Neural cell (in vitro differentiated cells): ENCODE results near the gene MAPK10. TPM values are rescaled to one million over a fixed set of nuclear protein-coding genes. Genes with fewer than 3 reads are reported as not detected.
"Not testable (repeated sequence)": the region's sequence is repeated elsewhere in the genome, so short reads cannot be mapped to it uniquely, and the experiment has no call there.

Experiments
- H2AFZ ChIP-seq: fragments of 200-600, 300-800 bp; sonication (generic), shearing (Covaris generic); 2 replicates; pipeline ENCODE4 v1.6.0; 2014; ENCODE audit warnings: low read depth, mild to moderate bottlenecking, antibody characterized with exemption, low read length, moderate library complexity
- H3F3A ChIP-seq: fragments of 200-600 bp; shearing (Covaris generic); 2 replicates; pipeline ENCODE4 v1.6.1; 2016; ENCODE audit warnings: mild to moderate bottlenecking, moderate library complexity, mixed read lengths, antibody characterized with exemption, low read length; ENCODE audit not compliant: insufficient read depth, poor library complexity, severe bottlenecking
- H3K27ac ChIP-seq: fragments of 200-600, 300-800 bp; sonication (generic), shearing (Covaris generic); 2 replicates; pipeline ENCODE4 v1.5.1; 2014; ENCODE audit warnings: mild to moderate bottlenecking, low read length, moderate library complexity
- H3K27me3 ChIP-seq: fragments of 300-800, 200-600 bp; sonication (generic), shearing (Covaris generic); 2 replicates; pipeline ENCODE4 v1.6.0; 2014; ENCODE audit warnings: mild to moderate bottlenecking, low read depth, low read length, moderate library complexity; ENCODE audit not compliant: insufficient read depth
- H3K36me3 ChIP-seq: fragments of 300-800, 200-600 bp; sonication (generic), shearing (Covaris generic); 2 replicates; pipeline ENCODE4 v1.5.1; 2014; ENCODE audit warnings: mild to moderate bottlenecking, antibody characterized with exemption, low read length, moderate library complexity; ENCODE audit not compliant: insufficient read depth
- H3K4me2 ChIP-seq: fragments of 300-800, 200-600 bp; sonication (generic), shearing (Covaris generic); 2 replicates; pipeline ENCODE4 v1.6.0; 2014; ENCODE audit warnings: mild to moderate bottlenecking, low read length
- H3K4me3 ChIP-seq: fragments of 300-800, 200-600 bp; sonication (generic), shearing (Covaris generic); 2 replicates; pipeline ENCODE4 v1.5.1; 2014; ENCODE audit warnings: mild to moderate bottlenecking, low read length, moderate library complexity
- H3K79me2 ChIP-seq: fragments of 200-600 bp; shearing (Covaris generic); replicated peaks from 2 replicates; pipeline ENCODE4 v1.6.0; 2014; ENCODE audit warnings: mild to moderate bottlenecking, low read length, moderate library complexity; ENCODE audit not compliant: insufficient read depth
- H3K9ac ChIP-seq: fragments of 300-800, 200-600 bp; sonication (generic), shearing (Covaris generic); 2 replicates; pipeline ENCODE4 v1.6.1; 2016; ENCODE audit warnings: mild to moderate bottlenecking, low read length, mixed read lengths
- H3K9me2 ChIP-seq: fragments of 200-600 bp; shearing (Covaris generic); 2 replicates; pipeline ENCODE4 v1.6.1; 2016; ENCODE audit warnings: mild to moderate bottlenecking, low read length, mixed read lengths; ENCODE audit not compliant: insufficient read depth
- H3K9me3 ChIP-seq: fragments of 200-600, 300-800 bp; sonication (generic), shearing (Covaris generic); 2 replicates; pipeline ENCODE4 v1.6.1; 2016; ENCODE audit warnings: mild to moderate bottlenecking, mixed run types, low read length, moderate library complexity, mixed read lengths
- H4K20me1 ChIP-seq: fragments of 200-600 bp; shearing (Covaris generic); 2 replicates; pipeline ENCODE4 v1.6.1; 2016; ENCODE audit warnings: mild to moderate bottlenecking, mixed run types; ENCODE audit not compliant: insufficient read depth
- EP300 ChIP-seq: fragments of 450-650 bp; conservative IDR thresholded peaks from 2 replicates; pipeline ENCODE4 v1.6.1; 2014; ENCODE audit warnings: antibody characterized with exemption, mild to moderate bottlenecking, moderate library complexity; ENCODE audit not compliant: poor library complexity, severe bottlenecking
- EZH2 ChIP-seq: fragments of 200-600, 300-800 bp; shearing (Covaris generic), sonication (generic); IDR thresholded peaks from 2 replicates; pipeline ENCODE4 v1.6.1; 2014; ENCODE audit warnings: antibody characterized with exemption, low read length, borderline replicate concordance, mild to moderate bottlenecking; ENCODE audit not compliant: insufficient read depth, poor library complexity, severe bottlenecking
- MXI1 ChIP-seq: fragments of 450-650 bp; conservative IDR thresholded peaks from 2 replicates; pipeline ENCODE4 v1.6.1; 2014; ENCODE audit warnings: antibody characterized with exemption, mild to moderate bottlenecking; ENCODE audit not compliant: poor library complexity, severe bottlenecking
- RAD21 ChIP-seq: fragments of 450-650 bp; conservative IDR thresholded peaks from 2 replicates; pipeline ENCODE4 v1.6.1; 2014; ENCODE audit warnings: antibody characterized with exemption, mild to moderate bottlenecking, moderate library complexity
- SMC3 ChIP-seq: fragments of 450-650 bp; conservative IDR thresholded peaks from 2 replicates; pipeline ENCODE4 v1.6.1; 2014; ENCODE audit warnings: antibody characterized with exemption, mild to moderate bottlenecking, moderate library complexity; ENCODE audit not compliant: poor library complexity
- TAF1 ChIP-seq: IDR thresholded peaks from 2 replicates; pipeline ENCODE4 v1.6.1; 2012; ENCODE audit warnings: low read depth
- polyA plus RNA-seq: library from polyadenylated mRNA; depleted of rRNA; stranded (reverse); fragments of >200 nt; gene quantifications from 2 replicates; pipeline ENCODE4 v1.2.3, GENCODE V29; 2014
- TF ChIP-seq, protein P1 (sequence below): fragments of 450-650 bp; IDR thresholded peaks from 2 replicates; pipeline ENCODE4 v1.5.1; 2014; ENCODE audit warnings: antibody characterized with exemption, mild to moderate bottlenecking, moderate library complexity; ENCODE audit not compliant: poor library complexity, severe bottlenecking
- TF ChIP-seq, protein P2 (sequence below): IDR thresholded peaks from 2 replicates; pipeline ENCODE4 v1.6.1; 2012; ENCODE audit warnings: borderline replicate concordance

The MAPK10 gene
- polyA plus RNA-seq, 1 donor from 2014 or later: 91.9 TPM

DNA sequence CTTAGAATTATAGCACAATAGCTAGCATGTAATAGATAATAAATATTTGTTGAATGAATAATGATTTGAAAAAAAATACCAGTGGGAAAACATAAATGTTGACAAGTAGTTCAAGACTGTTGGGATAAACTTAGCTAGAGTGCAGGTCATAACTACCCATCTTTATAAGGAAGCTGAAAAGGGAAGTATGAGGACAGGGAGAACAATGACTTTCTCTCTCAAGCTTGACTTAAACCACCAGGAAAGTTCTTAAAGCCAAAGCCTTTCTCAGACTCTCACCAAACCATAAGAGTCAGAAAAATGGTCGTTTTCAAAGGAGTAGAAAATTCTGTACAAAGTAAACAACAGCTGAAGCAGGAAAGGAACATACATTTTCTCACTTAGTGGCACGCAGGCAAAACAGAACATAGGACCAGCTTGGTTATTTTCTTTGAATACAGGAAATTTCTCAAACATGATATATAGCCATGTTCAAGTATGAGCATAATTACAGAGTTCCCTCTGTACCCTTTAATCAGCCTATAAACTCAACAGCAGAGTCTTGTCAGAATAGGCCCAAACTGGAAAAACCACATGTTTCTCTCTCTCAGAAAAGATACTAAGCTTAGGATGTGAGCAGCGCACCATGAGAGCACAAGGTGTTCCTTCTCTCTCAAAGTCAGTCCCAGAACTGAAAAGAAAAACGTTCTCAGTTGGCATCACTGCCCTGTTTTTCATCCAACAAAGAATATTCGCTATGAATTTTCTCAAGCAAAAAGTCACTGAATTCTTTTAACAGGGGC, 28.7 kb downstream of the MAPK10 start:
- no peak overlapping the region for H3K4me3 ChIP-seq
- no peak overlapping the region for H2AFZ ChIP-seq
- no peaks in the 10 kb centered on the region for H4K20me1 ChIP-seq
- H3K9ac ChIP-seq: no peak overlapping the region
- no peaks in the 10 kb centered on the region for H3K9me2 ChIP-seq
- H3K79me2 ChIP-seq: peaks cover 7% of the 10 kb centered on the region
- H3K27ac ChIP-seq: no peak overlapping the region
- no peaks in the 10 kb centered on the region for H3K36me3 ChIP-seq
- no peaks in the 10 kb centered on the region for H3F3A ChIP-seq
- no peak overlapping the region for H3K4me2 ChIP-seq
- H3K9me3 ChIP-seq: no peaks in the 10 kb centered on the region
- no peaks in the 10 kb centered on the region for H3K27me3 ChIP-seq
- no peak for TF ChIP-seq TAF1
- TF ChIP-seq RAD21: no peak

DNA sequence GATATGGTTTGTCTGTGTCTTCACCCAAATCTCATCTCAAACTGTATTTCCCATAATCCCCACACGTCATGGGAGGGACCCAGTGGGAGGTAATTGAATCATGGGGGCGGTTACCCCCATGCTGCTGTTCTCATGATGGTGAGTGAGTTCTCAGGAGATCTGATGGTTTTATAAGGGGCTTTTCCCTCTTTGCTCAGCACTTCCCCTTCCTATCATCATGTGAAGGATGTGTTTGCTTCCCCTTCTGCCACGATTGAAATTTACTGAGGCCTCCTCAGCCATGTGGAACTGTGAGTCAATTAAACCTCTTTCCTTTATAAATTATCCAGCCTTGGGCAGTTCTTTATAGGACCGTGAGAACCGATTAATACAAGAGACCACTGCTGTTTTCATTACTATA, 29.4 kb downstream of the MAPK10 start:
- H3K79me2 ChIP-seq, H3F3A ChIP-seq, H4K20me1 ChIP-seq, H3K27me3 ChIP-seq, H3K27ac ChIP-seq, H3K9me2 ChIP-seq, H3K9me3 ChIP-seq, H3K36me3 ChIP-seq, H2AFZ ChIP-seq, H3K9ac ChIP-seq, H3K4me3 ChIP-seq, H3K4me2 ChIP-seq: not testable (repeated sequence)

DNA sequence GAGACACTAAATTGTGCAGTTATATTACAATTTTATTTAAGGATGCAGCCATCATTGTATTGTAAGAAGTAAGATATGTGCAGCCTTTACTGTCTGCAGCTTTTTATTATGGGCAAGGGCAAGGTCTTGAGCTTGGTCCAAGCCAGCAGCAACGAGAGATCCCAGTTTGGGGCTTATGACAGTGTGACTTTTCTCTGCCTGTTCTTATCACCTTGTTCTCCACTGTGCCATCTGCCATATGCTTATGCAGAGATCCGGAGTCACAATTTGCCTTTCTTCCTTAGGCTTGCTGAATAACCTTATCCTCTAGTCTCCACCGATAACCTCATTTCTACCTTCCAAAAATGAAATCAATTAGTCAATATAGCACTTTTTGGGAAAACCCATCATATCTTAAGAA, 30.4 kb downstream of the MAPK10 start:
- H3K79me2 ChIP-seq: peaks cover 7% of the 10 kb centered on the region
- no peaks in the 10 kb centered on the region for H4K20me1 ChIP-seq
- no peaks in the 10 kb centered on the region for H3K9me2 ChIP-seq
- TF ChIP-seq, protein P1, sequence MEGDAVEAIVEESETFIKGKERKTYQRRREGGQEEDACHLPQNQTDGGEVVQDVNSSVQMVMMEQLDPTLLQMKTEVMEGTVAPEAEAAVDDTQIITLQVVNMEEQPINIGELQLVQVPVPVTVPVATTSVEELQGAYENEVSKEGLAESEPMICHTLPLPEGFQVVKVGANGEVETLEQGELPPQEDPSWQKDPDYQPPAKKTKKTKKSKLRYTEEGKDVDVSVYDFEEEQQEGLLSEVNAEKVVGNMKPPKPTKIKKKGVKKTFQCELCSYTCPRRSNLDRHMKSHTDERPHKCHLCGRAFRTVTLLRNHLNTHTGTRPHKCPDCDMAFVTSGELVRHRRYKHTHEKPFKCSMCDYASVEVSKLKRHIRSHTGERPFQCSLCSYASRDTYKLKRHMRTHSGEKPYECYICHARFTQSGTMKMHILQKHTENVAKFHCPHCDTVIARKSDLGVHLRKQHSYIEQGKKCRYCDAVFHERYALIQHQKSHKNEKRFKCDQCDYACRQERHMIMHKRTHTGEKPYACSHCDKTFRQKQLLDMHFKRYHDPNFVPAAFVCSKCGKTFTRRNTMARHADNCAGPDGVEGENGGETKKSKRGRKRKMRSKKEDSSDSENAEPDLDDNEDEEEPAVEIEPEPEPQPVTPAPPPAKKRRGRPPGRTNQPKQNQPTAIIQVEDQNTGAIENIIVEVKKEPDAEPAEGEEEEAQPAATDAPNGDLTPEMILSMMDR: no peak
- TF ChIP-seq TAF1 (no peak), SMC3 (no peak), EZH2 (no peak), RAD21 (no peak), EP300 (no peak), MXI1 (no peak)
- TF ChIP-seq, protein P2, sequence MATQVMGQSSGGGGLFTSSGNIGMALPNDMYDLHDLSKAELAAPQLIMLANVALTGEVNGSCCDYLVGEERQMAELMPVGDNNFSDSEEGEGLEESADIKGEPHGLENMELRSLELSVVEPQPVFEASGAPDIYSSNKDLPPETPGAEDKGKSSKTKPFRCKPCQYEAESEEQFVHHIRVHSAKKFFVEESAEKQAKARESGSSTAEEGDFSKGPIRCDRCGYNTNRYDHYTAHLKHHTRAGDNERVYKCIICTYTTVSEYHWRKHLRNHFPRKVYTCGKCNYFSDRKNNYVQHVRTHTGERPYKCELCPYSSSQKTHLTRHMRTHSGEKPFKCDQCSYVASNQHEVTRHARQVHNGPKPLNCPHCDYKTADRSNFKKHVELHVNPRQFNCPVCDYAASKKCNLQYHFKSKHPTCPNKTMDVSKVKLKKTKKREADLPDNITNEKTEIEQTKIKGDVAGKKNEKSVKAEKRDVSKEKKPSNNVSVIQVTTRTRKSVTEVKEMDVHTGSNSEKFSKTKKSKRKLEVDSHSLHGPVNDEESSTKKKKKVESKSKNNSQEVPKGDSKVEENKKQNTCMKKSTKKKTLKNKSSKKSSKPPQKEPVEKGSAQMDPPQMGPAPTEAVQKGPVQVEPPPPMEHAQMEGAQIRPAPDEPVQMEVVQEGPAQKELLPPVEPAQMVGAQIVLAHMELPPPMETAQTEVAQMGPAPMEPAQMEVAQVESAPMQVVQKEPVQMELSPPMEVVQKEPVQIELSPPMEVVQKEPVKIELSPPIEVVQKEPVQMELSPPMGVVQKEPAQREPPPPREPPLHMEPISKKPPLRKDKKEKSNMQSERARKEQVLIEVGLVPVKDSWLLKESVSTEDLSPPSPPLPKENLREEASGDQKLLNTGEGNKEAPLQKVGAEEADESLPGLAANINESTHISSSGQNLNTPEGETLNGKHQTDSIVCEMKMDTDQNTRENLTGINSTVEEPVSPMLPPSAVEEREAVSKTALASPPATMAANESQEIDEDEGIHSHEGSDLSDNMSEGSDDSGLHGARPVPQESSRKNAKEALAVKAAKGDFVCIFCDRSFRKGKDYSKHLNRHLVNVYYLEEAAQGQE: no peak
- H3K4me2 ChIP-seq: no peak overlapping the region
- H3K9ac ChIP-seq: no peak overlapping the region
- no peak overlapping the region for H3K4me3 ChIP-seq
- H3K27me3 ChIP-seq: no peaks in the 10 kb centered on the region
- no peak overlapping the region for H3K27ac ChIP-seq
- no peaks in the 10 kb centered on the region for H3K9me3 ChIP-seq
- H3K36me3 ChIP-seq: no peaks in the 10 kb centered on the region
- H2AFZ ChIP-seq: no peak overlapping the region
- no peaks in the 10 kb centered on the region for H3F3A ChIP-seq
